Osteocyte (in vitro differentiated cells): ENCODE data around the gene IRF9. TPM values are rescaled to one million over a fixed set of nuclear protein-coding genes. Genes with fewer than 3 reads are reported as not detected.

Experiments used
- DNase-seq: peaks from one replicate; pipeline ENCODE4 v3.0.0; 2021; ENCODE audit warnings: mixed read lengths; ENCODE audit not compliant: unreplicated experiment; ENCODE audit errors: extremely low spot score
- H3K27ac Mint-ChIP-seq: one replicate; pipeline ENCODE4 v1.8.0; 2021; ENCODE audit warnings: mild to moderate bottlenecking, mixed read lengths; ENCODE audit not compliant: unreplicated experiment
- H3K27me3 Mint-ChIP-seq: one replicate; pipeline ENCODE4 v1.8.0; 2021; ENCODE audit warnings: mixed read lengths; ENCODE audit not compliant: unreplicated experiment
- H3K36me3 Mint-ChIP-seq: one replicate; pipeline ENCODE4 v1.8.0; 2021; ENCODE audit warnings: mixed read lengths; ENCODE audit not compliant: unreplicated experiment
- H3K4me1 Mint-ChIP-seq: one replicate; pipeline ENCODE4 v1.8.0; 2021; ENCODE audit warnings: mixed read lengths; ENCODE audit not compliant: unreplicated experiment
- H3K4me3 Mint-ChIP-seq: one replicate; pipeline ENCODE4 v1.8.0; 2021; ENCODE audit warnings: mild to moderate bottlenecking, moderate library complexity, mixed read lengths; ENCODE audit not compliant: unreplicated experiment
- H3K9me3 Mint-ChIP-seq: one replicate; pipeline ENCODE4 v1.8.0; 2021; ENCODE audit warnings: mixed read lengths; ENCODE audit not compliant: unreplicated experiment
- microRNA-seq: library from miRNA; unstranded; fragments of <30 nt; microRNA quantifications from one replicate; pipeline ENCODE4 v1.1.0, GENCODE V29; 2020; ENCODE audit not compliant: unreplicated experiment
- total RNA-seq: library from RNA; stranded (reverse); gene quantifications from 2 replicates; pipeline ENCODE4 v1.2.1, GENCODE V29; 2021
- TF ChIP-seq, protein P1 (sequence below): fragments of 200-600 bp; sonication (generic); IDR thresholded peaks from 2 replicates; pipeline ENCODE4 v1.5.0; 2021; ENCODE audit warnings: antibody characterized with exemption, mild to moderate bottlenecking, moderate library complexity

IRF9 gene
- total RNA-seq, 1 donor from 2014 or later: 58.9 TPM

GRCh38 chr14:24212924-24213865 lies 52.1 kb downstream of the IRF9 start, which contains the start of gene CHMP4A:
TSS of gene CHMP4A (minus strand) at chr14:24213488. CDS start at chr14:24213439, 49 bp downstream.
- Mint-ChIP-seq H3K4me1 (peaks cover 40% of the 10 kb centered on the region), H3K4me3 (peak within 1 kb of the TSS; percentile 85), H3K36me3 (peaks cover 20% of the 10 kb centered on the region), H3K27me3 (no peaks in the 10 kb centered on the region), H3K27ac (peak within 1 kb of the TSS; percentile 99), H3K9me3 (no peaks in the 10 kb centered on the region)
- peak; percentile 99 for DNase-seq
- TF ChIP-seq, protein P1, sequence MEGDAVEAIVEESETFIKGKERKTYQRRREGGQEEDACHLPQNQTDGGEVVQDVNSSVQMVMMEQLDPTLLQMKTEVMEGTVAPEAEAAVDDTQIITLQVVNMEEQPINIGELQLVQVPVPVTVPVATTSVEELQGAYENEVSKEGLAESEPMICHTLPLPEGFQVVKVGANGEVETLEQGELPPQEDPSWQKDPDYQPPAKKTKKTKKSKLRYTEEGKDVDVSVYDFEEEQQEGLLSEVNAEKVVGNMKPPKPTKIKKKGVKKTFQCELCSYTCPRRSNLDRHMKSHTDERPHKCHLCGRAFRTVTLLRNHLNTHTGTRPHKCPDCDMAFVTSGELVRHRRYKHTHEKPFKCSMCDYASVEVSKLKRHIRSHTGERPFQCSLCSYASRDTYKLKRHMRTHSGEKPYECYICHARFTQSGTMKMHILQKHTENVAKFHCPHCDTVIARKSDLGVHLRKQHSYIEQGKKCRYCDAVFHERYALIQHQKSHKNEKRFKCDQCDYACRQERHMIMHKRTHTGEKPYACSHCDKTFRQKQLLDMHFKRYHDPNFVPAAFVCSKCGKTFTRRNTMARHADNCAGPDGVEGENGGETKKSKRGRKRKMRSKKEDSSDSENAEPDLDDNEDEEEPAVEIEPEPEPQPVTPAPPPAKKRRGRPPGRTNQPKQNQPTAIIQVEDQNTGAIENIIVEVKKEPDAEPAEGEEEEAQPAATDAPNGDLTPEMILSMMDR: peak; percentile 45

GRCh38 chr14:24213866-24214662 lies 53.0 kb downstream of the IRF9 start:
- Mint-ChIP-seq H3K27ac (peak overlapping the region; percentile 99), H3K4me3 (peak overlapping the region; percentile 85), H3K4me1 (peaks cover 40% of the 10 kb centered on the region), H3K36me3 (peaks cover 16% of the 10 kb centered on the region), H3K27me3 (no peaks in the 10 kb centered on the region), H3K9me3 (no peaks in the 10 kb centered on the region)
- TF ChIP-seq, protein P1: no peak
- no peak for DNase-seq

- Mint-ChIP-seq H3K4me3 (peak within 1 kb of the TSS; percentile 85), H3K4me1 (peaks cover 38% of the 10 kb centered on the region), H3K36me3 (peaks cover 7% of the 10 kb centered on the region), H3K27ac (peak within 1 kb of the TSS; percentile 93), H3K9me3 (no peaks in the 10 kb centered on the region), H3K27me3 (no peaks in the 10 kb centered on the region)
- TF ChIP-seq, protein P1: peak; percentile 57
- DNase-seq: peak; percentile 89
These were observed 54.7 kb downstream of the IRF9 start, which contains the start of gene MDP1 for GRCh38 chr14:24215495-24216344. TSS of gene MDP1 (minus strand) at chr14:24216066. CDS start at chr14:24215955, 111 bp downstream.

Small RNA genes within 50 kb of the gene (microRNA-seq; reads per million reads assigned to microRNA genes)
- not detected for gene MIR7703

Other genes with a start within 250 kb of the IRF9 start
- gene DHRS4, start 207.5 kb upstream of the IRF9 start, total RNA-seq: 19.1 and 19.6 TPM in 2 replicates
- gene DHRS4L2, start 172.3 kb upstream of the IRF9 start, total RNA-seq: 15.9 and 17.1 TPM in 2 replicates
- gene CARMIL3, start 109.3 kb upstream of the IRF9 start, total RNA-seq: 0.31 and 0.35 TPM in 2 replicates
- not detected in 2 replicates for gene CPNE6, start 89.7 kb upstream of the IRF9 start, total RNA-seq
- 66.0 and 75.1 TPM in 2 replicates for gene PCK2, start 67.0 kb upstream of the IRF9 start, total RNA-seq
- gene DCAF11, start 46.5 kb upstream of the IRF9 start, total RNA-seq: 50.2 and 52.8 TPM in 2 replicates
- 1.2 and 1.9 TPM in 2 replicates for gene NRL, start 46.3 kb upstream of the IRF9 start, total RNA-seq
- gene FITM1, start 30.6 kb upstream of the IRF9 start, total RNA-seq: 0.63 and 0.73 TPM in 2 replicates
- 154 and 156 TPM in 2 replicates for gene PSME1, start 25.1 kb upstream of the IRF9 start, total RNA-seq
- gene EMC9, start 19.7 kb upstream of the IRF9 start, total RNA-seq: 13.6 and 15.6 TPM in 2 replicates
- gene PSME2, start 14.7 kb upstream of the IRF9 start, total RNA-seq: 86.2 and 91.8 TPM in 2 replicates
- 65.9 and 66.5 TPM in 2 replicates for gene RNF31, start 13.8 kb upstream of the IRF9 start, total RNA-seq
- 8.1 and 11.5 TPM in 2 replicates for gene REC8, start 10.8 kb downstream of the IRF9 start, total RNA-seq
- 34.6 and 36.5 TPM in 2 replicates for gene IPO4, start 27.6 kb downstream of the IRF9 start, total RNA-seq
- gene TM9SF1, start 34.2 kb downstream of the IRF9 start, total RNA-seq: 69.5 and 81.8 TPM in 2 replicates
- not detected in 2 replicates for gene TSSK4, start 44.4 kb downstream of the IRF9 start, total RNA-seq
- gene CHMP4A, start 52.2 kb downstream of the IRF9 start, total RNA-seq: 38.1 and 45.3 TPM in 2 replicates
- gene MDP1, start 54.8 kb downstream of the IRF9 start, total RNA-seq: 23.8 and 25.4 TPM in 2 replicates
- gene NEDD8, start 71.1 kb downstream of the IRF9 start, total RNA-seq: 158 and 164 TPM in 2 replicates
- gene GMPR2, start 71.7 kb downstream of the IRF9 start, total RNA-seq: 61.7 and 68.7 TPM in 2 replicates
- 69.2 and 75.7 TPM in 2 replicates for gene TINF2, start 81.4 kb downstream of the IRF9 start, total RNA-seq
- 2.1 and 2.3 TPM in 2 replicates for gene TGM1, start 101.9 kb downstream of the IRF9 start, total RNA-seq
- gene RABGGTA, start 110.3 kb downstream of the IRF9 start, total RNA-seq: 26.1 and 30.8 TPM in 2 replicates
- gene DHRS1, start 138.5 kb downstream of the IRF9 start, total RNA-seq: 24.6 and 27.0 TPM in 2 replicates
- gene NOP9, start 138.6 kb downstream of the IRF9 start, total RNA-seq: 27.8 and 28.2 TPM in 2 replicates
- not detected in 2 replicates for gene CIDEB, start 146.7 kb downstream of the IRF9 start, total RNA-seq
- 12.5 and 14.9 TPM in 2 replicates for gene LTB4R2, start 148.9 kb downstream of the IRF9 start, total RNA-seq
- gene LTB4R, start 150.2 kb downstream of the IRF9 start, total RNA-seq: 10.0 and 11.3 TPM in 2 replicates
- gene ADCY4, start 173.8 kb downstream of the IRF9 start, total RNA-seq: 25.3 and 26.5 TPM in 2 replicates
- 0.78 and 1.3 TPM in 2 replicates for gene RIPK3, start 178.7 kb downstream of the IRF9 start, total RNA-seq
- gene NFATC4, start 206.9 kb downstream of the IRF9 start, total RNA-seq: 197 and 223 TPM in 2 replicates
- gene NYNRIN, start 237.7 kb downstream of the IRF9 start, total RNA-seq: 39.6 and 40.2 TPM in 2 replicates